Activated T-helper 2 cell treated with anti-CD3 and anti-CD28 coated beads, Interferon-gamma antibody, Interleukin-2, Interleukin-4, amounts not matched to agents 10 μg/mL and 5 μg/mL and 100 μg/mL, durations not matched to agents 14 hours and 24 hours and 36 hours (primary cell): ENCODE results near the gene ACOT8. TPM values are rescaled to one million over a fixed set of nuclear protein-coding genes. Genes with fewer than 3 reads are reported as not detected.

Experiments used
- DNase-seq: peaks from one replicate; pipeline ENCODE4 v3.0.0; 2021; ENCODE audit warnings: low spot score
- H3K27ac Mint-ChIP-seq: one replicate; pipeline ENCODE4 v1.8.0; 2021; ENCODE audit warnings: mixed read lengths
- H3K27me3 Mint-ChIP-seq: one replicate; pipeline ENCODE4 v1.8.0; 2021; ENCODE audit warnings: low read depth, mixed read lengths
- H3K36me3 Mint-ChIP-seq: one replicate; pipeline ENCODE4 v1.8.0; 2021; ENCODE audit warnings: low read depth, mixed read lengths
- H3K4me1 Mint-ChIP-seq: one replicate; pipeline ENCODE4 v1.8.0; 2021; ENCODE audit warnings: low read depth, mixed read lengths
- H3K4me3 Mint-ChIP-seq: one replicate; pipeline ENCODE4 v1.8.0; 2021; ENCODE audit warnings: low read depth, mild to moderate bottlenecking, moderate library complexity, mixed read lengths
- H3K9me3 Mint-ChIP-seq: one replicate; pipeline ENCODE4 v1.8.0; 2021; ENCODE audit warnings: mixed read lengths
- intact Hi-C: fragments of 100-400 bp; cut with micrococcal nuclease; formaldehyde crosslinking; loops from one replicate; pipeline ENCODE4 v1.15.1; 2023
- total RNA-seq: library from RNA; stranded (reverse); gene quantifications from 2 replicates; pipeline ENCODE4 v1.2.3, GENCODE V29; 2022

Gene ACOT8
- total RNA-seq, 1 donor from 2014 or later, result 29.1 TPM

DNA sequence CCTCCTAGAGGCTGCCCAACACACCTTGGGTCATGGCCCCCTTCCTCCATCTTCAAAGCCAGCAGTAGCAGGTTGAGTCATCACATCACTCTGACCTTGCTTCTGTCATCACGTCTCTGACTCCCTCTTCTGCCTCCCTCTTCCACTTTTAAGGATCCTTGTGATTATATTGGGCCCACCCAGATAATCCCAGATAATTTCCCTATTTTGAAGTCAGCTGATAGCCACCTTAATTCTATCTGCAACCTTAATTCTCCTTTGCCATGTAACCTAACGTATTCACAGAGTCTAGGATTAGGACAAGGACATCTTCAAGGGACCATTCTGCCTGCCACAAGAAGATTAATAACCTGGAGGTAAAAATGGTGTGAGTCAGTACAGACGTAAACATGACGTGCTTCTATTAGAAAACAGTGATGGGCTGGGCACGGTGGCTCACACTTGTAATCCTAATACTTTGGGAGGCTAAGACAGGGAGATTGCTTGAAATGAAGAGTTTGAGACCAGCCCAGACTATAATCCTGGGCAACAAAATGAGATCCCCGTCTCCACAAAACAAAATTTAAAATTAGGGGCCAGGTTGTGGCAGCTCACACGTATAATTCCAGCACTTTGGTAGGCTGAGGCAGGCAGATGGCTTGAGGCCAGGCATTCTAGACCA is 3.5 kb upstream of the ACOT8 start:
- intact Hi-C loops, result no loop called here
- Mint-ChIP-seq H3K4me3 (no peak overlapping the region), H3K27ac (no peak overlapping the region), H3K36me3 (peaks cover 18% of the 10 kb centered on the region), H3K9me3 (no peaks in the 10 kb centered on the region), H3K4me1 (peaks cover 27% of the 10 kb centered on the region), H3K27me3 (no peaks in the 10 kb centered on the region)
- no peak for DNase-seq

DNA sequence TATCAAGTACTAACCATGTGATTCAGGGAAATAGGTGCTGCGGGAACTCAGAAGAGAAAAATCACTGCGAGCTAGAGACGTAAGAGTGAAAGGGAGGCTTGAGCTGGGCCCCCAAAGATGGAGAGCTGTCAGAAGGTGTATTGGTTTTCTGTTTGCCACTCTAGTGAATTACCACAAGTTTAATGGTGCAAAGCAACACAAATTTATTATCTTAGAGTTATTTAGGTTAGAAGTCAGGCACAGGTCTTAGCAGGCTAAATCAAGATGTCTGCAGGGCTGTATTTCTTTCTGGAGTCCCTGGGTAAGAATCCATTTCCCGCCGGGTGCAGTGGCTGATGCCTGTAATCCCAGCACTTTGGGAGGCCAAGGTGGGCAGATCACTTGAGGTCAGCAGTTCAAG is 2.7 kb upstream of the ACOT8 start:
- H3K27ac Mint-ChIP-seq, result no peak overlapping the region
- intact Hi-C loops, result loop anchor here (5.0 kb wide), 1 partner anchor 48 kb away; the partner anchor contains the start of gene UBE2C
- no peak for DNase-seq
- H3K4me1 Mint-ChIP-seq, result peaks cover 28% of the 10 kb centered on the region
- no peak overlapping the region for H3K4me3 Mint-ChIP-seq
- H3K36me3 Mint-ChIP-seq, result peaks cover 21% of the 10 kb centered on the region
- no peaks in the 10 kb centered on the region for H3K9me3 Mint-ChIP-seq
- no peaks in the 10 kb centered on the region for H3K27me3 Mint-ChIP-seq

DNA sequence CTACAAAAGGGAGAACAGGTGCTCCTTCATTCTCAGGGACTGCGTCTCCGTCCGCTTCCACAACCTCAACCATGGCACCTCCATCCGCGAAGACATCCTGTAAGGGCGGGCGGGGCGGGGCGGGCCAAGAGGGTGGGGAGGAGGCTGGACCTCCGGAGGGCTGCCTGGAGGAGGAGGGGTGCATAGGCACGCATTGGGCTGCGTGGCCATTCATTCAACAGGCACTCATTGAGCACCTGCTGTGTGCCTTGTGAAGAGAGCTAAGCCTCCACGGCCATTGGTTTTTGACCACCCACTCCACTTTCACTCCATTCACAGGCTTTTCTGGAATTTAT is 657 bp upstream of the ACOT8 start:
- intact Hi-C loops, result loop anchor here (1.0 to 5.0 kb wide), 7 partner anchors 23 to 115 kb away; partner anchors contain the start of genes CTSA, NEURL2, PCIF1 and UBE2C
- no peak for DNase-seq
- Mint-ChIP-seq H3K27me3 (no peaks in the 10 kb centered on the region), H3K9me3 (no peaks in the 10 kb centered on the region), H3K36me3 (peaks cover 29% of the 10 kb centered on the region), H3K4me3 (peak overlapping the region; percentile 97), H3K4me1 (peaks cover 30% of the 10 kb centered on the region), H3K27ac (peak overlapping the region; percentile 99)

DNA sequence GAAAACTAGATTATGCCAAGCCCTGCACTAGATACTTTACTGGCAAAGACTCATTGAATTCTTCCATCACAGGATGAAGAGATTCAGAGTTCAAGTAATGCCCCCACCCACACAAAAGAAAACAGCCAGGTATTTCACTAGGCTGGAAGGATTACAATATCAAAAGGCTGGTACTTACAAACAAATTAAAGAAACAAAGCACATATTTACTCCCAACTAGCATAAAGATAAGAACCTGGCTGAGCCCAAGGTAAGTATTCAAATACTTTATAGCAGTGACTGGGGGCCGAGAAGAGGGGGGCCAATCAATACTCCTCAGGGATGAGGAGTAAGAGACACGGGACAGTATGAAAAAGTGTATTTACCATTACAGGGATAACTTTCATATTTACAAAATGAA is 3.7 kb downstream of the ACOT8 start:
- intact Hi-C loops, result no loop called here
- Mint-ChIP-seq H3K9me3 (no peaks in the 10 kb centered on the region), H3K27me3 (no peaks in the 10 kb centered on the region)

DNA sequence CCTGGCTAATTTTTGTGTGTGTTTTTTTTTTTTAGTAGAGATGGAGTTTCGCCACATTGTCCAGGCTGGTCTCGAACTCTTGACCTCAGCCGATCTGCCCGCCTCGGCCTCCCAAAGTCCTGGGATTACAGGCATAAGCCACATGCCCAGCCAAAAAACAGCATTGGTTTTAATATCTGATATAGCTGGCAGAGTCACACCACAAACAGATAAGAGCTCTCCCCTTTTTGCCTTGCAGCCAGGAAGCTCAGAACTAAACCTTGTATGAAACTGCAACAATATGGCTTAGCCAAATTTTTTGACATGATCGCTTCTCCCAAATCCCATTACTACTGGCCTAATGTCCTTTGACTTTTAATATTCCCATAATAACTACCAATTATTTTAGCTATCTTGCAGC is 4.9 kb downstream of the ACOT8 start:
- intact Hi-C loops, result no loop called here
- H3K4me3 Mint-ChIP-seq, result no peak overlapping the region
- no peaks in the 10 kb centered on the region for H3K27me3 Mint-ChIP-seq
- DNase-seq, result no peak
- no peak overlapping the region for H3K27ac Mint-ChIP-seq
- peaks cover 49% of the 10 kb centered on the region for H3K36me3 Mint-ChIP-seq
- H3K4me1 Mint-ChIP-seq, result peaks cover 9% of the 10 kb centered on the region
- no peaks in the 10 kb centered on the region for H3K9me3 Mint-ChIP-seq

More for the DNA sequence above, 3.7 kb downstream of the ACOT8 start:
- Mint-ChIP-seq H3K4me1 (peaks cover 17% of the 10 kb centered on the region), H3K4me3 (no peak overlapping the region), H3K27ac (no peak overlapping the region), H3K36me3 (peaks cover 43% of the 10 kb centered on the region)
- DNase-seq, result no peak

DNA sequence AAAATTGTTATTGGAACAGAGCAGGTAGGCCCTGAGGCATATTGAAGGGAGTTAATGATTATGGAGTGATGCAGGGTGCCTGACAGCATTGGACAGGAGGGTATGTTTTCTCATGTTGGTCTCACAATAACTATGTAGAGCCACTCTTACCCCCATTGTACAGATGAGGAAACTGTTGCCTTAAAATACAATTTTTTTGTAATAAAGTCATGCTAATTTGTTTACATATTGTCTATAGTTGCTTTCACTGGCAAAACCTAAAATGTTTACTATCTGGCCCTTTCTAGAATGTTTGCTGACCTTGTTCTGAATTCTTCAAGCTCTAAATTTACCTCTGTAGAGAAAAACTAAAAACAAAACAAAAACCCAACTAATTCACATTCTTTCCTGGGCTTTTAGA is 5.7 kb downstream of the ACOT8 start:
- peaks cover 8% of the 10 kb centered on the region for H3K4me1 Mint-ChIP-seq
- intact Hi-C loops, result no loop called here
- no peak for DNase-seq
- no peaks in the 10 kb centered on the region for H3K9me3 Mint-ChIP-seq
- H3K4me3 Mint-ChIP-seq, result no peak overlapping the region
- no peaks in the 10 kb centered on the region for H3K27me3 Mint-ChIP-seq
- H3K36me3 Mint-ChIP-seq, result peaks cover 50% of the 10 kb centered on the region
- H3K27ac Mint-ChIP-seq, result no peak overlapping the region

DNA sequence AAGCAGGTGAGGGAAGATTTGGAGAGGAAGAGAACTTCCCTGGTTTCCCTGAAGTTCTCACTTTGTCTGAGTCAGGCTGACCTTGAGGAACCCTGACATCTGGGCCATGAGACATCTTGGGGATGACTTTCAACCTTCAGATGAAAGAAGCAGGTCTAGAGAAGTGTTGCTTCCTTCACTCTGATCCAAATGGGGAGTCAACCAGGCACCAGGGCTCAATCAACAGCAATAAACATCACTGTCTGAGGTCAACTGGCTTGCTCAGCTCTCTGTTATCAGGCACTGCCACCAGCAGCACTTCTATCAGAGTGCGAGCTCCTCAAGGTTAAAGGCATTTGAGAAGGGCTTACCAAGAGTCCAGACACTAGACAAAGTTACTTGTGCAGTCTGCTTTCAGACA is 6.3 kb downstream of the ACOT8 start:
- Mint-ChIP-seq H3K27ac (no peak overlapping the region), H3K9me3 (no peaks in the 10 kb centered on the region), H3K4me1 (peaks cover 5% of the 10 kb centered on the region), H3K36me3 (peaks cover 55% of the 10 kb centered on the region), H3K4me3 (no peak overlapping the region), H3K27me3 (no peaks in the 10 kb centered on the region)
- intact Hi-C loops, result no loop called here
- DNase-seq, result no peak

DNA sequence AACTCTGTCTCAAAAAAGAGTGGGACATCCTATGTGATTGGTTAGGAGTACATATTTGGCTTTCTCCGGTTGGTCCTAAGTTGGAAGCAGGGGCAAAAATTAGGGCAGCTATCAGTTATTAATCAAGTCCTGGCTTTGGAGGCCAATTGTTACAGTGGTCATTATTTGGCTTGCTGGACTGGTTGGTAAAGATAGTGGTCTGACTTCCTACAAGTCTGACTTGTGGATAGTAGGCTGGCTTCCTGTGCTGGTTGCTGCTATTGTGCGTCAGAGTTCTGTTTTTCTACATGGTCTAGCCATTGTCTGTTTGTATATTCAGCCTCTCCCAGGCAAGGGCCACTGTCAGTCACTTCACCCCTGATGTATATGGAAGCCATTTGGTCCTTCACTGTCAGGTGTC is 7.0 kb downstream of the ACOT8 start:
- H3K9me3 Mint-ChIP-seq, result no peaks in the 10 kb centered on the region
- H3K27me3 Mint-ChIP-seq, result no peaks in the 10 kb centered on the region
- no peak for DNase-seq
- peaks cover 2% of the 10 kb centered on the region for H3K4me1 Mint-ChIP-seq
- H3K4me3 Mint-ChIP-seq, result no peak overlapping the region
- H3K36me3 Mint-ChIP-seq, result peaks cover 55% of the 10 kb centered on the region
- no peak overlapping the region for H3K27ac Mint-ChIP-seq
- intact Hi-C loops, result no loop called here

DNA sequence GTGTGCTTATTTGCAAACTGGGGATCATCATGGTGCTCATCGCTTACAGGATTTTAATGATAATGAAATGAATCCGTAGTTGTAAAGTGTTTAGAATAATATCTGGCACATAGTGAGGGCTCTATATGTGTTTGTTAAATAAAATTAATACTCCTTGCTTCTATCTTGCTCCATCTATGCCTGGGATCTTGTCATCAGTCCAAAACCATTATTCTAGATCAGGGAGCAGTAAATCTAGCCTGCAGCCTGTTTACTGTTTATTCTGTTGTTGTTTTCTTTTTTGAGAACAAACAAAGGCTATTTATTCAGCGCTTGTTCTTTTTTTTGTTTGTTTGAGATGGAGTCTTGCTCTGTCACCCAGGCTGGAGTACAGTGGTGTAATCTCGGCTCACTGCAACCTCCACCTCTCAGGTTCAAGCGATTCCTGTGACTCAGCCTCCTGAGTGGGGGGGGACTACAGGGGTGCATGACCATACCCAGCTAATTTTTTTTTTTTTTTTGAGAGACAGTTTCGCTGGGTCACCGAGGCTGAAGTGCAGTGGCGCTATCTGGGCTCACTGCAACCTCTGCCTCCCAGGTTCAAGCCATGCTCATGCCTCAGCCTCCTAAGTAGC is 8.1 kb downstream of the ACOT8 start:
- Mint-ChIP-seq H3K27ac (no peak overlapping the region), H3K4me3 (no peak overlapping the region), H3K4me1 (no peaks in the 10 kb centered on the region), H3K9me3 (no peaks in the 10 kb centered on the region), H3K27me3 (no peaks in the 10 kb centered on the region), H3K36me3 (peaks cover 52% of the 10 kb centered on the region)
- no peak for DNase-seq
- intact Hi-C loops, result no loop called here

DNA sequence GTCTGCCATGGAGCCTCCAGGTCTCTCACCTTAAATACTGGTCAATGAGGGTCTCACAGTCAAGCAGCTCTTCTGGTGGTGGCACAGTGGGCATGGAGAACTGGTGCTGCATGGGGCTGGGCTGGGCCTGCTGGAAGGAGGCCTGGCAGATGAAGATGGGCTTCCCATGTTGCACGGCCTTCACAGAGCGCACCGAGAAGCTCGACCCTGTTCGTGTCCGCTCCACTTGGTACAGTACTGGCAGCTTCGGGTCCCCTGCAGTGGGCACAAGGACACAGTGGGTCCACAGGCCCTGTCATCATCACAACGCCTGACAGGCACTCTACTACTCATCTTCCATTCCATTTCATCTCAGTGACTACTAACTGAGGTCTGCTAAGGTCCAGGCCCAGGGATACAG is 8.8 kb downstream of the ACOT8 start:
- no peak for DNase-seq
- H3K9me3 Mint-ChIP-seq, result no peaks in the 10 kb centered on the region
- intact Hi-C loops, result no loop called here
- no peaks in the 10 kb centered on the region for H3K27me3 Mint-ChIP-seq
- peaks cover 51% of the 10 kb centered on the region for H3K36me3 Mint-ChIP-seq
- H3K4me3 Mint-ChIP-seq, result no peak overlapping the region
- no peaks in the 10 kb centered on the region for H3K4me1 Mint-ChIP-seq
- no peak overlapping the region for H3K27ac Mint-ChIP-seq

DNA sequence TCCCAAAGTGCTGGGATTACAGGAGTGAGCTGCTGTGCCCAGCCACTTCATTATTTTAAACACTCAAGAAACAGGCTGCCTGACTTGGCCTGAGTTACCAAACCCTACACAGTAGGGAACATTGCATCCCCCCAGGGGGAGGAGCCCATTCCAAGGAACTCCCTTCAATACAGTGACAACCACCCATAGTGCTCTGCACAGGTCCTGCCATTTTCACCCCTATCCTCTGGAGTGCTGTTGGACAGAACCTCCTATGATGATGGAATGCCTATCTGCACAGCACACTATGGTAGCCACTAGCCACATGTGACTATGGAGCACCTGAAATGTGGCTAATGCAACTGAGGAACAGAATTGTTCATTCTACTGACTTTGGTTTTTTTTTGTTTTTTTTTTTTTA is 11.7 kb downstream of the ACOT8 start:
- H3K27ac Mint-ChIP-seq, result no peak overlapping the region
- H3K36me3 Mint-ChIP-seq, result peaks cover 43% of the 10 kb centered on the region
- H3K4me3 Mint-ChIP-seq, result no peak overlapping the region
- no peaks in the 10 kb centered on the region for H3K9me3 Mint-ChIP-seq
- H3K4me1 Mint-ChIP-seq, result no peaks in the 10 kb centered on the region
- DNase-seq, result no peak
- intact Hi-C loops, result no loop called here
- no peaks in the 10 kb centered on the region for H3K27me3 Mint-ChIP-seq

DNA sequence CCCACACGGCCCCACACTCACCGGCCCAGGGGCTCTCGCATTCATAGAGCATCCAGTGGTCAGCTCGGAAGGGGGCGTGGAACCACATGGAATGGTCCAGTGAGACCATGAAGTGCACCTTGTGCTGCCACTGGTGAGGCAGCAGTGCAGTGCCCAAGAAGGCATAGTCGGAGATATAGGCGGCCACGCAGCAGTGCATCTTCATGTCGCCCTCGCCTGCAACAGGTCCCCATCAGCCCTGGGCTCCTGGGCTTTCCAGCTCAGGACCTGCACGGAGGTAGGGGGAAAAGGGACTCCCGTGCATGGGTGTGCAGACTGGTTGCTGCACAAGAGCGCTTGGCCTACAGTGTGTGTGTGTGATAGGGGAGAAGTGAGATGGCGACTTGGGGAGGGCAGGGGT is 13.7 kb downstream of the ACOT8 start:
- H3K9me3 Mint-ChIP-seq, result no peaks in the 10 kb centered on the region
- no peaks in the 10 kb centered on the region for H3K4me1 Mint-ChIP-seq
- H3K27ac Mint-ChIP-seq, result no peak overlapping the region
- peaks cover 33% of the 10 kb centered on the region for H3K36me3 Mint-ChIP-seq
- no peak for DNase-seq
- no peak overlapping the region for H3K4me3 Mint-ChIP-seq
- intact Hi-C loops, result no loop called here
- no peaks in the 10 kb centered on the region for H3K27me3 Mint-ChIP-seq

DNA sequence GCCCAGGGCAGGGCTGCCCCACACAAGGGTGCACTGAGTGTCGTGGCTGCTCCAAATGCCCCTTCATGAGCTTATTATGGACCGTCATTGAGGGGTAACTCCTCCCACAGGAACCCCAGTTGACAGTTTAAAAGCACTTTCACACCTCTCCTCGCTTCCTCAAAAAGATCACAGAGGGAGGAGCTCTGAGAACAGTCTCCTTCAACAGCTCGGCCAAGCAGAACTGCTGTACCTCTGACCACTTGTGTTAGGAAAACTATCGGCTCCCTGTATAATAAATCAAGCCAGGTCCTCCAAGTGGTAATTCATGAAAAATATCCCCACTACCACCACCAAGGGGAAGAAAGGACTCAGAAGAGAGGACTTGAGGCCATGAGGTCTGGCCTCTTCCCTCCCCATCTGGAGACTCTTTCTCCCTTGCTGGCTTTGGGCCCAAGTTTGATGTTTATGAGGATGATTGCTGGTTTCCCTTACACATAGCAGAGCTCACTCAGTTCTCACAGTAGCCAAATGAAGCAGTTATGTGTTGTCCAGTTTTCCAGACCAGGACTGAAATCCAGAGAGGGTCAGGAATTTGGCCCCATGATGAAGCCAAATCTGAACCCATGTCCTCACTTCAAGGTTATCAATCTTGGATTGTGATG is 14.9 kb downstream of the ACOT8 start:
- intact Hi-C loops, result no loop called here
- DNase-seq, result no peak
- Mint-ChIP-seq H3K27ac (no peak overlapping the region), H3K36me3 (peaks cover 26% of the 10 kb centered on the region), H3K4me1 (no peaks in the 10 kb centered on the region), H3K27me3 (no peaks in the 10 kb centered on the region), H3K4me3 (no peak overlapping the region), H3K9me3 (no peaks in the 10 kb centered on the region)
